ENCODE data around the gene USP9X. TPM values are rescaled to one million over a fixed set of nuclear protein-coding genes. Genes with fewer than 3 reads are reported as not detected.

The USP9X gene, protein sequence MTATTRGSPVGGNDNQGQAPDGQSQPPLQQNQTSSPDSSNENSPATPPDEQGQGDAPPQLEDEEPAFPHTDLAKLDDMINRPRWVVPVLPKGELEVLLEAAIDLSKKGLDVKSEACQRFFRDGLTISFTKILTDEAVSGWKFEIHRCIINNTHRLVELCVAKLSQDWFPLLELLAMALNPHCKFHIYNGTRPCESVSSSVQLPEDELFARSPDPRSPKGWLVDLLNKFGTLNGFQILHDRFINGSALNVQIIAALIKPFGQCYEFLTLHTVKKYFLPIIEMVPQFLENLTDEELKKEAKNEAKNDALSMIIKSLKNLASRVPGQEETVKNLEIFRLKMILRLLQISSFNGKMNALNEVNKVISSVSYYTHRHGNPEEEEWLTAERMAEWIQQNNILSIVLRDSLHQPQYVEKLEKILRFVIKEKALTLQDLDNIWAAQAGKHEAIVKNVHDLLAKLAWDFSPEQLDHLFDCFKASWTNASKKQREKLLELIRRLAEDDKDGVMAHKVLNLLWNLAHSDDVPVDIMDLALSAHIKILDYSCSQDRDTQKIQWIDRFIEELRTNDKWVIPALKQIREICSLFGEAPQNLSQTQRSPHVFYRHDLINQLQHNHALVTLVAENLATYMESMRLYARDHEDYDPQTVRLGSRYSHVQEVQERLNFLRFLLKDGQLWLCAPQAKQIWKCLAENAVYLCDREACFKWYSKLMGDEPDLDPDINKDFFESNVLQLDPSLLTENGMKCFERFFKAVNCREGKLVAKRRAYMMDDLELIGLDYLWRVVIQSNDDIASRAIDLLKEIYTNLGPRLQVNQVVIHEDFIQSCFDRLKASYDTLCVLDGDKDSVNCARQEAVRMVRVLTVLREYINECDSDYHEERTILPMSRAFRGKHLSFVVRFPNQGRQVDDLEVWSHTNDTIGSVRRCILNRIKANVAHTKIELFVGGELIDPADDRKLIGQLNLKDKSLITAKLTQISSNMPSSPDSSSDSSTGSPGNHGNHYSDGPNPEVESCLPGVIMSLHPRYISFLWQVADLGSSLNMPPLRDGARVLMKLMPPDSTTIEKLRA (N-terminal part only)
- 30.4 TPM for polyA plus RNA-seq (2012; ENCODE audit: missing spikeins)

DNA sequence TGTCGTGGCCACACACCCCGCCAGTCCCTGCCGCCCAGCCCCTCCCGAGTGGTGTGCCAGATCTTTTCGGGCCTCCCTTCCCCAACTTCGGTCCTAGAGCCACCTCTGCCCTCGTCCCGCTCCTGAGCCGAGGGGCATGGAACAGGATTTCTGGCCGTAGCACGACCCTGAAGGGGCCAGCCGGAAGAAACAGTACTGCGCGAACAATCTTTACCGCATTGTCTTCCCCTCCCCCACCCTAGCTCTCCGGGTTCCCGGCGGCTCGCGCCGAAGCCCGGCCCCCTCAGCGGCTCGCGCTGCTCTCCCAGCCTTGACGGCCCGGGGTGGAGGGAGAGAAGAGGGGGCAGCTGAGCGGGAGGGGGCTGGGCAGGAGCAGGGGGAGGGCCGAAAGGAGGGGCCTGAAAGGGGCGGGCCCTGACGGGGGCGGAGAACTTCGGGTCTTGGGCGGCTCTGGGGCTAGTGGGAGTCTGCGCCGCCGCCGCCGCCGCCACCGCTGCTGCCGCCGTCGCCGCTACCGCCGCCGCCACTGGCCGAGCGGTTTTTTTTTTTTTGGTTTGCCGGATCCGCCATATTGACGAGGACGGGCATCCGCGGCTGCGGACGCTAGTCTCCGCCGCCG, at the start of gene USP9X:
Gene USP9X (plus strand): TSS at position 553 of the 619 bp plus-strand sequence. CDS start 38,184 bp downstream, outside the sequence.
- TF ChIP-seq POLR2A (IDR thresholded peaks at IDR 0.05; ENCODE audit: low read depth, low read length) (no peak), TAF1 (IDR thresholded peaks at IDR 0.05; ENCODE audit: borderline replicate concordance, low read depth, low read length) (peak; percentile 46)
- peak; percentile 57 for DNase-seq (ENCODE audit: insufficient read length)
- no peak for FAIRE-seq

DNA sequence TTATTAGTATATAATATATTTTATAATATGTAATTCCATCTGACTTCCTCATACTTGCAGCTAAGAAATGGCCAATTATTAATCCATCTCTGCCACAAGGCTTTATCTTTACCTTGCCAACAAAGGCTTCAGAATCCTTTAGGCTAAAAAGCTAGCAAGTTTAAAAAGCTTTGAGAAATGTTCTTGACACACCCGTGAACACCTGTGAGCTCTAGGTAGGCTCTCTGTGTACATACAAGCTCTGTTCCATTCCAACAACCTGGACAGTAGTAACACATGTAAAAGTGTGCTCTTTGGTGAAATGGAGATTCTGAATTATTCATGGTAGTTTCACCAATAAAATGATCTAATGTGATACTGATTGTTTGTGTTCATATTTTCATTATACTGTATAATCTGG, 49.7 kb upstream of the USP9X start:
- no peak for TF ChIP-seq POLR2AphosphoS5 (IDR thresholded peaks at IDR 0.05; ENCODE audit: low read depth, low read length)
- no peak for TF ChIP-seq TAF1 (IDR thresholded peaks at IDR 0.05; ENCODE audit: borderline replicate concordance, low read depth, low read length)
- no peak for TF ChIP-seq POLR2A (IDR thresholded peaks at IDR 0.05; ENCODE audit: low read depth, low read length)
- no peak for DNase-seq (ENCODE audit: insufficient read length)
- no peak for FAIRE-seq

DNA sequence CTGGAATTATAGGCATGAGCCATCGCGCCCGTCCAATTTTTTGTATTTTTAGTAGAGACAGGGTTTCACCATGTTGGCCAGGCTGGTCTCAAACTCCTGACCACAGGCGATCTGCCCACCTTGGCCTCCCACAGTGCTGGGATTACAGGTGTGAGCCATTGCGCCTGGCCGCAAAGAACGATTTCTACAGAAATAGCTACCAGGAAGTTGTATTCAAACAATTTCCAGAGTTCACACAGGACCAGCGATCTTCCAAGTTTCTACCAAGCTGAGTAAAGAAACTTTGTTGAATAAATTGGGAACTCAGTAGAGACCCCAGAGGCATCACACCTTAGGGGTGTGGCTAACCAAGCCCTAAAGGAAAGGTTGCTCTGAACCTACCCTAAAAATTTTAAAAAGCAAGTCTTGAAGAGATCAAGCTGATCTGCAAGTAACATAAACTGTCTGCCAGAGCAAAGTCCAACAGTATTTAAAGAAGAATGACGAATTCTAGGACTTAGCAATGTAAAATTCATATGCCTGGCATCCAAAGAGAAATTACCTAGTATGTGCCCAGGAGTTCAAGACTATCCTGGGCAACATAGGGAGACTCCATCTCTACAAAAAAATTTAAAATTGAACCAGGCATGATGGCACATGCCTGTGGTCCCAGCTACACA, 48.4 kb upstream of the USP9X start:
- TF ChIP-seq TAF1 (IDR thresholded peaks at IDR 0.05; ENCODE audit: borderline replicate concordance, low read depth, low read length) (no peak), POLR2AphosphoS5 (IDR thresholded peaks at IDR 0.05; ENCODE audit: low read depth, low read length) (no peak)
- no peak for FAIRE-seq
- no peak for DNase-seq (ENCODE audit: insufficient read length)

DNA sequence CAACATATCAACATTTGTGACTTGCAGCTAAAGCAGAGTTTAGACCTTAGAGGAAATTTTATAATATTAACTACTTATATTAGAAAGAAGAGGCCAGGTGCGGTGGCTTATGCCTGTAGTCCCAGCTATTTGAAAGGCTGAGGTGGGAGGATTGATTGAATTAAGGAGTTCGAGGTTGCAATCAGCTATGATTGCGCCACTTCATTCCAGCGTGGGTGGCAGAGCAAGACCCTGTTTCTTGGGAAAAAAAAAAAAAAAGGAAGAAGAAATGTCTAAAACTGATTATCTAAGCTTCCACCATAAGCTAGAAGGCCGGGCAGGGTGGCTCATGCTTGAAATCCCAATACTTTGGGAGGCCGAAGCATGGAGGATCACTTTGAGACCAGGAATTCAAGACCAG, 42.0 kb upstream of the USP9X start:
- no peak for FAIRE-seq
- DNase-seq (ENCODE audit: insufficient read length) = no peak
- no peak for TF ChIP-seq POLR2AphosphoS5 (IDR thresholded peaks at IDR 0.05; ENCODE audit: low read depth, low read length)
- no peak for TF ChIP-seq TAF1 (IDR thresholded peaks at IDR 0.05; ENCODE audit: borderline replicate concordance, low read depth, low read length)
- TF ChIP-seq POLR2A (IDR thresholded peaks at IDR 0.05; ENCODE audit: low read depth, low read length) = no peak

DNA sequence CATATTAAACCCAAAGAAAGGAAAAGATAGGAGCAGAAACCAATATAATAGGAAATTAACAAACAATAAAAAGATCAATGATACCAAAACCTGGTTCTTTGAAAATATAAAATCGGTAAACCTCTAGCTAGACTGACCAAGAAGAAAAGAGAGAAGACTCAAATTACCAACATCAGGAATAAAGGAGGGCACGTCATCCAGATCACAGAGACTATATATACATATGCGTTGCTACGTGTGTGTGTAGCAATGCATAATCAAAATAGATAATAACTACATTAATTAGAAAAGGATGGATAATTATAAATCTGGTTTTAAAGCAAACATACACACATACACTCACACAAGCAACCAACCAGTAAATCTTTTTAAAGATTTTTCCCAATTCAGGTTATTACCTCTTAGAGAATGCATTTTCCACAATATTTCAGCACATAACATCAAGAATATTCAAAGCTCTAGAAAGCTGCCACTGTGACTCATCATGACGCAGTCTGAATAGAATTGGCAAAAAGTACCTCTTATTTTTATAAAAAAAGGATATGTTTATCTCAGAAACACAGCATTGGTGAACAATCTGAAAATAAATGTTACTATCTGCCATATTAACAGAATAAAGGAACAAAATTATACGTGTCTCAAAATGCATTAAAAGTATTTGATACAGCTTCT, 41.4 kb upstream of the USP9X start:
- no peak for DNase-seq (ENCODE audit: insufficient read length)
- FAIRE-seq = no peak
- no peak for TF ChIP-seq POLR2A (IDR thresholded peaks at IDR 0.05; ENCODE audit: low read depth, low read length)
- TF ChIP-seq POLR2AphosphoS5 (IDR thresholded peaks at IDR 0.05; ENCODE audit: low read depth, low read length) = no peak
- TF ChIP-seq TAF1 (IDR thresholded peaks at IDR 0.05; ENCODE audit: borderline replicate concordance, low read depth, low read length) = no peak

DNA sequence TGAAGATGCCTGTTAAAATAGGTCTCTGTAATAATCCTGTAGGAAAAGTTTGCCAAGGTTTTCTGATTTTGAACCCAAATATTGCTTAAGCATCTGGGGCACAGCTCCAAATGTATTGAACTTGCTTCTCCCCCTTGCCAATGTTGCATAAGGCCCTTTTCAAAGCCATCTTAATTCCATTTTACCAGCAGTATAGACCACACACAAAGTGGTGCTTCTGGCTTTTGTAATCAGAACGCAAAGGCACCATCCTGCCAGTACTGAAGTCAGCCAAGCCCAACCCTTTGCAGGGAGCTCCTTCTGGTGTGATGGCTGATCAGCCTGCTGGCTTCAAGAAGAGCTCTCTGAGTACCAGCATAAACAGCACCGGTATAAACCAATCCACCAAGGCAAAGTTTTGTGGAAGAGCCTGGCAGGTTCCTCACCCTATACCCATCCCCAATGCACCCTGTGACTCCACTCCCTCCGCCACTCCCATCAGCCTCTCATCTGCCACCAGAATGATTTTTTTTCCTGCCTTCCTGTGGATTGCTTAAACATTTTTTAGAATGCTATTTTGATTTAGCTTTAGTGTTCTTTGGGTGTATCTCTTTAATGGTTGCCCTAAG, 39.2 kb upstream of the USP9X start:
- no peak for TF ChIP-seq TAF1 (IDR thresholded peaks at IDR 0.05; ENCODE audit: borderline replicate concordance, low read depth, low read length)
- no peak for TF ChIP-seq POLR2AphosphoS5 (IDR thresholded peaks at IDR 0.05; ENCODE audit: low read depth, low read length)
- no peak for TF ChIP-seq POLR2A (IDR thresholded peaks at IDR 0.05; ENCODE audit: low read depth, low read length)
- FAIRE-seq (no peak), DNase-seq (ENCODE audit: insufficient read length) (no peak)

DNA sequence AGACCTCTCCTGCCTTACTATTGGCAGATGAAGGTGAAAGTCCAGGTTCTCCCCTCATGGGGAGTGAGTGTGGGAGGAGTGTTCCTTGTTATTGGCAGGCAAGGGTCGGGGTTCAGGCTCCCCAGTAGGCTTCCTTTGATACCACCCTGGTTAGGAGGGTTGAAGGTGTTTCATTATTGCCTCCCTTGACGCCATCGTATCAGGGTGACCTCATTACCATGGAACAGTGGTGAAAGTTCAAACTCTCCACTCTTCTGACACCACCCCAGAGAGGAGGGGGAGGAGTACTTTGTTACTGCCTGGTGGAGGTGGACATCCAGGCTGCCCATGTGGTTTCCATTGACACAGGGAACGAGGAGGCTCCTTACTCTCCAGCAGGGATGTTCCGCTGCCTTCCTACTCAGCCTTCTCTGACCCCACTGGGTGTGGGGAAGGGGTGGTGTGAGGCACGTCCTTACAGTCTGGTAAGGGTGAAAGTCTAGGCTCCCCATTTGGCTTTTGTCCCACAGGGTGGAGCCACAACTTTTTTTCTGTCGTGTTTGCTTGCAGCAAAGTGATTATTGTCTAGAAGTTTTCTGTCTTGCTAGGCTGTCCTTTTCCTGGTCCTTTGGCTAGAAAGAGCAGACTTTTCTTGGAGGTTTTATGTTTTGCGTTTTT, 37.2 kb upstream of the USP9X start:
- DNase-seq (ENCODE audit: insufficient read length) = no peak
- TF ChIP-seq TAF1 (IDR thresholded peaks at IDR 0.05; ENCODE audit: borderline replicate concordance, low read depth, low read length) (no peak), POLR2AphosphoS5 (IDR thresholded peaks at IDR 0.05; ENCODE audit: low read depth, low read length) (no peak), POLR2A (IDR thresholded peaks at IDR 0.05; ENCODE audit: low read depth, low read length) (no peak)
- FAIRE-seq = peak; percentile 65

DNA sequence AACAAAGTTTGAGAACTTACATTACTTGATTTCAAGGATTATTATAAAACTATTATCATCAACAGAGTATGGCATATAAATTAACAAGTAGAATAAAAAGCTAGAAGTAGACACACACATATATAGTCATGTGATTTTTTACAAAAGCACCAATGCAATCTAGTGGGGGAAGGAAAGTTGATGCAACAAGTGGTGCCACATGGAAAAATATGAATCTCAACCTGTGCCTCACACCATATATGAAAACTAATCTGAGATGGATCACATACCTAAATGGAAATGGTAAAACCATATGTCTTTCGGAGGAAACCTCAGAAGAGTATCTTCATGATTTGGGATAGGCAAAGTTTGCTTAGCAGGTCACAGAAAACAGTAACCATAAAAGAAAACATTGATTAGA, 34.9 kb upstream of the USP9X start:
- DNase-seq (ENCODE audit: insufficient read length) = no peak
- no peak for FAIRE-seq
- no peak for TF ChIP-seq POLR2A (IDR thresholded peaks at IDR 0.05; ENCODE audit: low read depth, low read length)
- TF ChIP-seq TAF1 (IDR thresholded peaks at IDR 0.05; ENCODE audit: borderline replicate concordance, low read depth, low read length) = no peak
- no peak for TF ChIP-seq POLR2AphosphoS5 (IDR thresholded peaks at IDR 0.05; ENCODE audit: low read depth, low read length)

DNA sequence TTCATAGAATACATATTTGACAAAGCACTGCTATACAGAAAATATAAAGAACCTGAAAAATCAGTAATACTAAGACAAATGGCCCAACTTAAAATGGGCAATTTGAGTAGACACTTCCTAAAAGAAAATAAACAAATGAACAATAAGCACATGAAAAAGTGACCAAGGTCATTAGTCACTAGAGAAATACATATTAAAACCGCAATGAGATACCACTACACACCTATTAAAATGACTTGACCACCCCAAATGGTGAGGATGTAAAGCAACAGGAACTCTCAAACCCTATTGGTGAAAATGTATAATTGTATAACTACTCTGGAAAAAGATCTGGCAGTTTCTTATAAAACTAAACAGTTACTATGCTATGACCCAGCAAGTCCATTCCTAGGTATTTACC, 34.0 kb upstream of the USP9X start:
- FAIRE-seq (no peak), DNase-seq (ENCODE audit: insufficient read length) (no peak)
- TF ChIP-seq POLR2AphosphoS5 (IDR thresholded peaks at IDR 0.05; ENCODE audit: low read depth, low read length) (no peak), TAF1 (IDR thresholded peaks at IDR 0.05; ENCODE audit: borderline replicate concordance, low read depth, low read length) (no peak), POLR2A (IDR thresholded peaks at IDR 0.05; ENCODE audit: low read depth, low read length) (no peak)

Data from GM12892 (cell line).